Measurements from ENCODE around the gene ARHGAP10. TPM values are rescaled to one million over a fixed set of nuclear protein-coding genes. Genes with fewer than 3 reads are reported as not detected.

Gene ARHGAP10
- total RNA-seq, 1 donor from 2014 or later, result 28.0 TPM

DNA sequence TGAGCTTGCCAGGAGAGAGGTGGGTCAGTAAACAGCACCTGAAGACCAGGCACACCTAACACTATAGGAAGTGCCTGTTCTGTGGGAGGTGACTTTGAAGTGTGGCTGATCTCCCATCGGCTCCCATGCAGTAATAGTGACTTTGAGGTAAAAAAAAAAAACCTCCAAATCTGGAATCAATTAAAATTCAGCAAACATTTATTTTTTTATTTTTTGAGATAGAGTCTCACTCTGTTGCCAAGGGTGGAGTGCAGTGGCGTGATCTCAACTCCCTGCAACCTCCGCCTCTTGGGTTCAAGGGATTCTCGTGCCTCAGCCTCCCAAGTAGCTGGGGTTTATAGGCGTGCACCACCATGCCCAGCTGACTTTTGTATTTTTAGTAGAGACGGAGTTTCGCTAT lies 32.4 kb downstream of the ARHGAP10 start:
- no peak for DNase-seq (ENCODE audit: low read depth)
- Mint-ChIP-seq H3K4me1 (ENCODE audit: low read depth, unreplicated experiment) (peaks cover 12% of the 10 kb centered on the region), H3K27me3 (ENCODE audit: low read depth, unreplicated experiment) (no peaks in the 10 kb centered on the region), H3K36me3 (ENCODE audit: low read depth, unreplicated experiment) (peaks cover 2% of the 10 kb centered on the region), H3K4me3 (ENCODE audit: unreplicated experiment) (no peak overlapping the region), H3K27ac (ENCODE audit: unreplicated experiment) (peak overlapping the region; percentile 62), H3K9me3 (ENCODE audit: unreplicated experiment) (no peaks in the 10 kb centered on the region)
- Histone ChIP-seq H3K4me2 (ENCODE audit: low read length) (no peak overlapping the region), H3K27me3 (ENCODE audit: insufficient read depth, low read length) (no peaks in the 10 kb centered on the region), H3K36me3 (ENCODE audit: insufficient read depth, low read length) (no peaks in the 10 kb centered on the region), H3K4me3 (ENCODE audit: insufficient read depth, low read depth, low read length) (no peak overlapping the region), H3K79me2 (ENCODE audit: insufficient read depth, low read length) (peaks cover 55% of the 10 kb centered on the region), H3K4me1 (ENCODE audit: insufficient read depth, low read length) (peaks cover 9% of the 10 kb centered on the region), H3K9me3 (ENCODE audit: insufficient read depth, low read depth, low read length) (no peaks in the 10 kb centered on the region), H3K27ac (ENCODE audit: low read depth, low read length) (no peak overlapping the region), H2AFZ (ENCODE audit: low read depth, low read length) (no peak overlapping the region), H3K9ac (ENCODE audit: low read length) (no peak overlapping the region), H4K20me1 (ENCODE audit: insufficient read depth, low read length) (peaks cover 18% of the 10 kb centered on the region)
- TF ChIP-seq EZH2 (IDR thresholded peaks at IDR 0.05; ENCODE audit: insufficient read depth, low read length), result no peak
- TF ChIP-seq, protein P1, sequence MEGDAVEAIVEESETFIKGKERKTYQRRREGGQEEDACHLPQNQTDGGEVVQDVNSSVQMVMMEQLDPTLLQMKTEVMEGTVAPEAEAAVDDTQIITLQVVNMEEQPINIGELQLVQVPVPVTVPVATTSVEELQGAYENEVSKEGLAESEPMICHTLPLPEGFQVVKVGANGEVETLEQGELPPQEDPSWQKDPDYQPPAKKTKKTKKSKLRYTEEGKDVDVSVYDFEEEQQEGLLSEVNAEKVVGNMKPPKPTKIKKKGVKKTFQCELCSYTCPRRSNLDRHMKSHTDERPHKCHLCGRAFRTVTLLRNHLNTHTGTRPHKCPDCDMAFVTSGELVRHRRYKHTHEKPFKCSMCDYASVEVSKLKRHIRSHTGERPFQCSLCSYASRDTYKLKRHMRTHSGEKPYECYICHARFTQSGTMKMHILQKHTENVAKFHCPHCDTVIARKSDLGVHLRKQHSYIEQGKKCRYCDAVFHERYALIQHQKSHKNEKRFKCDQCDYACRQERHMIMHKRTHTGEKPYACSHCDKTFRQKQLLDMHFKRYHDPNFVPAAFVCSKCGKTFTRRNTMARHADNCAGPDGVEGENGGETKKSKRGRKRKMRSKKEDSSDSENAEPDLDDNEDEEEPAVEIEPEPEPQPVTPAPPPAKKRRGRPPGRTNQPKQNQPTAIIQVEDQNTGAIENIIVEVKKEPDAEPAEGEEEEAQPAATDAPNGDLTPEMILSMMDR (IDR thresholded peaks at IDR 0.05; ENCODE audit: insufficient read depth, low read depth, low read length), result no peak
- FAIRE-seq, result no peak

DNA sequence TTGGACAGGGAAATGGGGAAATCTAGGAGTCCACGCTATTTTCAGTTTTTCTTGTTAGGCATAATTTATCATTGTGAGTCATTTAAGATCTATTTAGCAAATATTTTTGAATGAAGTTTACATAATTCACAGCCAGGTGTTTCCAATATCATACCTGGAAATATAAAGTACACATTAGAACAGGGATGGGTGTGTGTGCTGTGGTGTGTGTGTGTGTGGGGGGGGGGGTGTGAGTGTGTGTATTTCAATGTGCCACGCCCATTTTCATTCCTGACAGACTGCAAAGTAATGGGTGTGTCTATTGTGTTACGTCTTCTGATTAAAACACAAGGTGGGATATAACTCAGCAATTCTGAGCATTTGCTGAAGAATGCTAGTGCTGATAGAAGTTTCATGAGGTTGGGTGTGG lies 33.2 kb downstream of the ARHGAP10 start:
- peaks cover 9% of the 10 kb centered on the region for H3K4me1 ChIP-seq (ENCODE audit: insufficient read depth, low read length)
- no peaks in the 10 kb centered on the region for H3K9me3 Mint-ChIP-seq (ENCODE audit: unreplicated experiment)
- peaks cover 16% of the 10 kb centered on the region for H3K4me1 Mint-ChIP-seq (ENCODE audit: low read depth, unreplicated experiment)
- TF ChIP-seq, protein P1 (IDR thresholded peaks at IDR 0.05; ENCODE audit: insufficient read depth, low read depth, low read length), result no peak
- DNase-seq (ENCODE audit: low read depth) (peak; percentile 25), FAIRE-seq (no peak)
- H3K4me3 Mint-ChIP-seq (ENCODE audit: unreplicated experiment), result no peak overlapping the region
- peaks cover 2% of the 10 kb centered on the region for H3K36me3 Mint-ChIP-seq (ENCODE audit: low read depth, unreplicated experiment)
- peaks cover 58% of the 10 kb centered on the region for H3K79me2 ChIP-seq (ENCODE audit: insufficient read depth, low read length)
- H2AFZ ChIP-seq (ENCODE audit: low read depth, low read length), result no peak overlapping the region
- H3K36me3 ChIP-seq (ENCODE audit: insufficient read depth, low read length), result no peaks in the 10 kb centered on the region
- H3K27me3 Mint-ChIP-seq (ENCODE audit: low read depth, unreplicated experiment), result no peaks in the 10 kb centered on the region
- H4K20me1 ChIP-seq (ENCODE audit: insufficient read depth, low read length), result peaks cover 18% of the 10 kb centered on the region
- H3K9ac ChIP-seq (ENCODE audit: low read length), result no peak overlapping the region
- no peak overlapping the region for H3K4me3 ChIP-seq (ENCODE audit: insufficient read depth, low read depth, low read length)
- no peak overlapping the region for H3K4me2 ChIP-seq (ENCODE audit: low read length)
- no peaks in the 10 kb centered on the region for H3K27me3 ChIP-seq (ENCODE audit: insufficient read depth, low read length)
- H3K9me3 ChIP-seq (ENCODE audit: insufficient read depth, low read depth, low read length), result no peaks in the 10 kb centered on the region
- no peak overlapping the region for H3K27ac Mint-ChIP-seq (ENCODE audit: unreplicated experiment)
- H3K27ac ChIP-seq (ENCODE audit: low read depth, low read length), result no peak overlapping the region

DNA sequence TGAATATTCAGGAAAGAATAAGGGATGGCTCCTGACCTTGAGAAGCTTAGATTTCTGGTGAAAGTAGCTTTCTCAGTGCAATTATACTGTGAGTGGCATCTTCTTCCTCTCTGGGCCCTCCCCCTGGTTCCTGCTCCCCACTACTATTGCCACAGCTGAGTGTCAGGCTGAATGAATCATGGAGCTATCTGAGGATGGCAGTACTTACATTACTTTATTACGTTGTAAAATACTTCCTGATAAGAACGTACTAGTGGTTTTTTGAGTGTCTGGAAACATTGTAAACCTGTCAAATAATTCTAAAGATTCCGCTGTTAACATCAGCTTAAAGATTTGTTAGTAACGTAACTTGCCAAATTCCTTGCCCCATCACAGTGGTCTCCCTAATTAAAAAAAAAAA lies 36.2 kb downstream of the ARHGAP10 start:
- DNase-seq (ENCODE audit: low read depth) (peak; percentile 92), FAIRE-seq (no peak)
- peak overlapping the region; percentile 37 for H3K27ac Mint-ChIP-seq (ENCODE audit: unreplicated experiment)

More for the DNA sequence above, 36.2 kb downstream of the ARHGAP10 start:
- H4K20me1 ChIP-seq (ENCODE audit: insufficient read depth, low read length), result peaks cover 10% of the 10 kb centered on the region
- no peak overlapping the region for H3K9ac ChIP-seq (ENCODE audit: low read length)
- H3K36me3 ChIP-seq (ENCODE audit: insufficient read depth, low read length), result no peaks in the 10 kb centered on the region
- Mint-ChIP-seq H3K4me3 (ENCODE audit: unreplicated experiment) (no peak overlapping the region), H3K36me3 (ENCODE audit: low read depth, unreplicated experiment) (no peaks in the 10 kb centered on the region), H3K9me3 (ENCODE audit: unreplicated experiment) (no peaks in the 10 kb centered on the region), H3K27me3 (ENCODE audit: low read depth, unreplicated experiment) (no peaks in the 10 kb centered on the region), H3K4me1 (ENCODE audit: low read depth, unreplicated experiment) (peaks cover 36% of the 10 kb centered on the region)
- no peaks in the 10 kb centered on the region for H3K27me3 ChIP-seq (ENCODE audit: insufficient read depth, low read length)
- H3K4me3 ChIP-seq (ENCODE audit: insufficient read depth, low read depth, low read length), result no peak overlapping the region
- H3K9me3 ChIP-seq (ENCODE audit: insufficient read depth, low read depth, low read length), result no peaks in the 10 kb centered on the region
- peaks cover 46% of the 10 kb centered on the region for H3K79me2 ChIP-seq (ENCODE audit: insufficient read depth, low read length)
- H2AFZ ChIP-seq (ENCODE audit: low read depth, low read length), result no peak overlapping the region
- H3K27ac ChIP-seq (ENCODE audit: low read depth, low read length), result peak overlapping the region; percentile 55
- H3K4me2 ChIP-seq (ENCODE audit: low read length), result no peak overlapping the region
- peaks cover 24% of the 10 kb centered on the region for H3K4me1 ChIP-seq (ENCODE audit: insufficient read depth, low read length)
- TF ChIP-seq, protein P1 (IDR thresholded peaks at IDR 0.05; ENCODE audit: insufficient read depth, low read depth, low read length), result no peak
- no peak for TF ChIP-seq EZH2 (IDR thresholded peaks at IDR 0.05; ENCODE audit: insufficient read depth, low read length)

Data from astrocyte (in vitro differentiated cells and primary cell).